Occipital lobe (tissue), 2 donors: ENCODE data around the gene NLRC3. TPM values are rescaled to one million over a fixed set of nuclear protein-coding genes. Genes with fewer than 3 reads are reported as not detected.

Experiments
- DNase-seq: peaks from one replicate; lab custom pipeline; 2025; lab: John Stamatoyannopoulos, UW
- total RNA-seq: library from RNA; depleted of rRNA; stranded (reverse); fragments of >200 nt; gene quantifications from one replicate; pipeline ENCODE4 v1.2.3, GENCODE V29; 2014

The NLRC3 gene
- total RNA-seq, 1 donor from 2014 or later = 0.62 TPM

DNA sequence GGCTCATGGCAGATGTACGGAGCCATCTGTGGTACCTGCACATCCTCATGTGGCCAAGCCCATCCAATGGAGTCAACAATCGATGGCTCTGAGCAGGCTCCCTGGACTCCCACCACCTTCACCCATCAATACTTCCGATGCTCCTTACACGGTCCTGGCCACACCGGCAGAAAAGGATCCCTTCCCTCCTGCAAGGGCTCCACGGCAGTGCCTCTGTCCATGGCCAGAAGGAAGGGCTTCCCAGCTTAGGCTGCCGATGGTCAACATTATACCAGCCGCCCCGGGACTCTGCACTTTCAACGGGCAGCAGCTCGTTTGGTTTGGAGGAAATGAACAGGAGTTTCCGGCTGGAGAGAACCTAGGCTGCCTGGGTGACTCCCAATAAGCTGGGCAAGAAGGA lies 21.0 kb upstream of the NLRC3 start:
- DNase-seq = no peak

DNA sequence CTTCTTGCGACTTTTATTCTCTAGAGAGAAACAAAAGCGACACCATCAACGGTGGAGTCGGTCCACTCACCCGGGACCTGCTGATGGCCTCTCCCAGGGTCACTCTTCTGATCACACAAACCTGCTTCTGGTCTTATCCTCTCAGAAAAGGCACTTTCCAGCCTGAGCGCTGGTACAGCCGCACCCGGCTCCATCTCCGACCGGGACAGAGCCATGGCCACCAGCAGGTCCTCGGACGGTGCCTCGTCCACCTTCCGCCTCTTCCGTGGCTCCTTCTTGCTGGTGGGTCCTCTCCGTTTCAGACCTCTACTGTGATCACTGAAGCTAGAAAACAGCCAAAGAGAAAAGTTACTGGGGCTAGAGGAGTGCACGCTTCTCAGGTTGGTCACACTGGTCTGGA lies 20.5 kb upstream of the NLRC3 start:
- no peak for DNase-seq

DNA sequence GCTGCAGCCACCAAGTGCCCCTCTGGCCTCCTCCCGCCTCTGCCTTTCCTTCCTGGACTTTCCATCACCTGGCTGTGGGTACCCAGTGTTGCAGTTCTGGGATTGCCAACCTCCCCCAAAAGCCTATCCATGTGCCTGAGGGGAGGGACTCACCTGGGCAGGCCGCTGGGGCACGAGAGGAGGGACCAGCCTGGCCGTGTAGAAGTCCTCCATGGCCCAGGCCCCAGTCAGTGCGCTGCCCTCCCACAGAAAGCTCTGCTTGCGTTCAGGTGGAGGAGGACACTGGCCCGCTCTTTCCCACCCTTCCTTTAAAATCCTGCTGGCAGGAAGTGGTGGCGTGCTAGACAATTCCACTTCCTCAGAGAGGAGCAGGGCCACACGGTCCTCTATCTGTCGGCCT lies 20.0 kb upstream of the NLRC3 start:
- no peak for DNase-seq

DNA sequence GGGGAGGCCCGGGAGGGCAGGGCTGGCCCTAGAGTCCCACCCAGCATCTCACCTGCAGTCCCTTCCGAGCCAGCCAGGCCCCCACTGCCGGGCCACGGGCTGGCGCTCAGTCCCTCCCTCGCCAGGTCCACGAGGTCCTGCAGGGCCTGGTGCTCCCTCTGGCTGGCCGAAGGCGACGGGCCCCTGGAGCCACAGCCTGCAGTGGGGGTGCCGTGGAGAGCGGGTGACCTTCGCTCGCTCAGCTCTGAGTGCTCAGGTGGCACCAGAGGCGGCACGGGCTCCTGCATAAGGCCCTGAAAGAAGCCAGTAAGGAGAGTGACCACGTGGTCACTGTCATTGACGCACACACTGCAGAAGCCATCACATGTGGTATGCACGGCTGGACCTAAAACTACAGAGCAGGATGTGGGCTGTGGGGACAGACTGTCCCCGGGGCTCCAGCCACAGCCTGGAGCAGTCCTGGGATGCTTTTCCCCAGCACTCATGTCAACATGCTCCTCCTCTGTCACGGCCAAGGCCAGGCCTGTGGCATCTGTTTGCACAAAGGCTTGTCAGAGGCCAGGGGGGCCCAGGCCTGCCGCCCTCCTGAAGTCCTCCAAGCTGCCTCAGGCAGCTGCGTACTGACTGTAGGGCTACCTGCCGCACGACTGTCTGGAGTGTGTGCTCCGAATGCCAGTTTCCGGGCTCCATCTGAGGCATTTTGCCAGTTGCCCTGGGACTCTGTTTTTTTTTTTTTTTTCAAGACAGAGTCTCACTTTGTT lies 19.1 kb upstream of the NLRC3 start:
- DNase-seq = no peak

DNA sequence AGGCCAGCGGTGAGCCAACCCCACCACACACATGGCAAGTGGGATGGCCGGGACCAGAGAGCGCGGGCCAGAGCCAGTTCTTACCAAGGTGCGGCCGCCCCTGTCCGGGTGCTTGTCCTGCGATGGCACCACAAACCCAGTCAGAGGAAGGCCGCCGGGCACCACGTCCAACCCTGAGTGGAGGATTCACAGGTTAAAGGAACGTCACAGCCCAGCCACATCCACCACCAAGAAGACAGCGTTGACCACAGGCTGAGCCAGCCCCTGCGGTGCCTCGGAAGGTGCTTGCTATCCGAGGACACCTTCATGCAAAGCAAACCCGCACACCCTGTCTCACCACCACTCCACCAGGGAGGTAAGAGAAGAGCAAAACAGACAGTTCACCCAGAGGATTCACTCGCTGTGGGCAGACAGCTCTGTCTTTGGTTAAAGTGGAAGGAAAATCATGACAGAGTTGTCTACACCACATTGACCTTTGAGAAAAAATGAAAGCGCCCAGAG lies 18.4 kb upstream of the NLRC3 start:
- no peak for DNase-seq

DNA sequence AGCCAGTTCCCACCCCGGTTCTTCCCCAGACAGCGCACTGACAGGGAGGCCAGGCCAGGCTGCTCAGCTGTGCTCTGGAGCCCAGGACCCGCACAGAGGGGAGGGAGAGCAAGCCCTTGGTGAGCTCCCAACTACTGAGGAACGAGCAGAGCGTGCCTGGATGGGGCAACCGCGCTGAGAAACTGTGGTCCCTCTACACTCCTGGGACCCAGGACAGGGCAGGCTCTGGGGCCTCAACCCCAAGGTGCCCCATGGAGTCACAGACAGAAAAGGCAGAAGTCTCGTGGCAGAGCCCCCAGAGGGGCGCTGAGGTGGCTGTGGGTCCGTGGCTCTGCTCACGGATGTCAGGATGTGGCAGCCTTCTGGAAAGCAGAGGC lies 17.9 kb upstream of the NLRC3 start:
- DNase-seq = no peak

DNA sequence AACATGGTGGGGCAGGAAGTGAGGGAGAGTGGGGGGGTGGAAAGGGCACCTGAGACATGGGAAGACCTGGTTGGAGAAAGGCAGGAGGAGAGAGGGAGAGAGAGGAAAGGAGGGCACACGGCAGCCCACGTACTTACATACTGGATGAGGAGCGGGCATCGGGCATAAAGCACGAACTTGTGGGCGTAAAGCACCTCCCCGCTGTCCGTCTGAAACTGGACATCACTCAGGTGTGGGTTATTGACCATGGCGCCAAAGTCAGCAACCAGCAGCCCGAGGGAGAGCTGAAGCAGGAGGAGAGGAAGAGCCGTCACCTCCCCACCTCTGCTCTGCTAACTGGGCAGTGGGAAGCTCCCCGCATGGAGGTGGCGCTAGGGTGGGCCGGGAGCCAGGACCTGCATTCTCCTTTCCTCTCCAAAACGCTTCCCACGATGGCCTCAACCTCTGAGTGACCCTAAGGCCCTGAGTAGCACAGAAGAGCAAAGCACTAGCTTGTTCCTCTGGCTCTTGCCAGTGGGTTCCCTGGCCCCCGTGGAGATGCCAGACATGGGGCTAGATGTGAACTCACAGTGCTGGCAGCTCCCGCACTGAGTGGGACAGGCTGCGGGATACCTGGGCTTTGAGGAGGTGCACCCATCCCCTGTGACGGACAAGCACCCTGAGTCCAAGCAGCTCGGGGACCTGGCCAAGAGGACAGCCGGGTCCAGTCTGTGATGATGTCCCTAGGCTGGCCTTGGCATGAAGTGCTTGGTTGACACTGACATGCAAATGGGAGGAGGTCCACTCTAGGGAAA lies 17.3 kb upstream of the NLRC3 start:
- DNase-seq = no peak

DNA sequence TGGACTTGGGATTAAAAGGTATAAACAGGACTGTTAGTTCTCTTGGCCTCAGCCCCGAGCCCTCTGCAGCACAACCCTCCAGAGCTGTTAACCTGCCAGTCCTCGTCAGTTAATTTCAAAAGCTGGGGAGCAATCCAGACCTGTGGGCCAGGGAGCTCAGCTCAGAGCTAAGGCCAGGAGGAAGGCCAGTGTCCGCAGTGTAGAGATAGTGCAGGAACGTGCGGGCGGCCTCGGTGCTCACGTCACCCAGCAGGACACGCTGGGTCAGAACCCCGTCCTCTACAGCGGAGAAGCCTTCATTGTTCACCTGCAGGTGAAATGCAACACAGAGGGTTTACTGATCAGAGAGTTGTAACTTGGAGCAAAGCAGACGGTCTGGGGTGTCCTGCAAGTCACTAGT lies 15.4 kb upstream of the NLRC3 start:
- no peak for DNase-seq

DNA sequence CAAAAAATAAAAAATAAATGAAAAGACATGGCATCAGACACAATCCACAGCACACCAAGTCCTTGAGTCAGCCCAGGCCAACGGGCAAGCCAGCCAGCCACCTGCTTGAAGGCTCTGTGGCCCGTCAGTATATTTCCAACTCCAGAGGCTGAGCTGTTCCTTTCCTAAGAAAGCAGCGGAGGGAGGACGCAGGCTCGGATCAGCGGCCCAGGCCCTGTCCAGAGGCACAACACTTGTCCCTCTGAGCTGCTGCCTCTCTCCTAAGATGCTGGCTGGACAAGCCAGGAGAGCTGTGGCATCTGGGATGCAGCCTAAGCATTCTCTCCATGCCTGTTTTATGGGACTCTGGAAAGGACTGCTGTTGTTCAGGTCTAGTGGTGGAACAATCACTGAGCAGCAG lies 14.8 kb upstream of the NLRC3 start:
- no peak for DNase-seq

DNA sequence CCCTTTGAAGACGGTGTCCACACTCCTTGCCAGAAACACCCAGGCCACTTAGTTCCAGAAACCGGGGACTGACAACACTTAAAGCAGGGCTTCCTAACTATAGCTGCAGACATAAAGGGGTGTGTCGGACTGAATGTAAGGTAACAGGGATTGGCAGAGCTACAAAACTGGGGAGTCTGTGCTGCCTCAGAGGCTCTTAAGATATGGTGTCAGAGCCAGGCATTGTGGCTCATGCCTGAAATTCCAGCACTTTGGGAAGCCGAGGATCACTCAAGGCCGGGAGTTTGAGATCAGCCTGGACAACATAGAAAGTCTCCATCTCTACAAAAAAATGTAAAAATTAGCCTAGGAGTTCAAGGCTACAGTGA lies 14.2 kb upstream of the NLRC3 start:
- no peak for DNase-seq

DNA sequence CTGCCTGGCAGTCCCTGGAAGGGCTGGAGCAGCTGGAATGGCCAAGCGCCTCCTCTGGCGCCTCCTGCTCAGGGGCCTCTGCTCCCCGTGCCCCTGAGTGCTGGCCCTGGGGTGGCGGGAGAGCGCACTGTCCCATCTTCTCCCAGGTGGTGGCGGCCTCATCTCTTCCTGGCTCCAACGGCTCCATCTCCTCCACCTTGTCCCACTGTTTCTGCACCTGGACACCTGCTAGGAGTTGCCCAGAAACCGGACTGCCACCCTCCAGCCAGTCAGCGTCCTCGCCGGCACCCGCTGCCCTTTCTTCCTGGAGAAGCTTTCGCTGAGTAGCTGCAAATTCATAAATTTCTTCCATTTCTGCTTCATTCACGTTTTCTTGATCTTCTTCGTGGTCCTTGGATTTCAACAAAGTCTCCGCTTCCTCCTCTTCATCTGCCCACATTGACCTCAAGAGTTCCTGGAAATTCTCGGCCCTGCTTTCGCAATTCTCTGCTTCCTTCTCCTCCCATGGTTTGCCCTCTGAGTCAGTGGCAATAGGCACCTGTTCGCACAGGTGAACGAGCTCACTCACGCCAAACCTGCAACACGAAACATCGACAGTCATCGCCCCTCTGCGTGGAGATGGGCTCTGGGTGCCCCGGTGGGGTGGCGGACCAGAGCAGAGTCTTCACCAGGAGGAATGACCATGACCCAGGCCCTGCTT lies 13.7 kb upstream of the NLRC3 start:
- no peak for DNase-seq

DNA sequence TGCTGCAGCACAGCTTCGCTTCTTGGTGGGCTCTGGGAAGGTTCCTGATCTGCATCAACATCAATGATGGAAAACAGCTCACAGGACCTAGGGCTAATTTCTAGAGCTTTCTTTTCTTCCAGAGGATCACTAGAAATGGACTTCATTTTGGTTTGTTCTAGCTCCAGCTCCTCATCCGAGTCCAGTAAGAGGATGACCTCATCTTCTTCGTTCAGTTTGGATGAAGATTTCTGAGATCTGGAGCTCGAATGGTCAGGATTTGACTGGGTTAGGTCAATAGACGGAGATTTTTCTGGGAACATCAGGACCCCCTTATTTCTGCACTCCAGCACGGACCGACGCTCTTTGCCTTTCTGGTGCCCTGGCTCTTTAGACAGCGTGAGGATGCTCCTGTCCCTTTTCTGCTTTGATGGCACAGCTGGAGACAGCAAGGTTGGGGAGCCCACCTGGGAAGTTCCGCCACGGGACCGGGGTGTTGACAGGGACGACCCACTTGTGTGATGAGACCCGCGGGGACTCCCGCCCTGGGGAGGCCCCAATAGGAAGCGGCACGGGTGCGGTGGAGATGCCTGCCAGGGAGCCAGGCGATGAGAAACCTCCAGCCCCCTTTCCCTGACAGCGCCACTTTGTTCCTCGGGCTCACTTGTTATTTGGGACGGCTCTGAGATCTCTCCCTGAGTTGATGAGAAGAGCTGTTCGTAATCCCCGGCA lies 12.9 kb upstream of the NLRC3 start:
- DNase-seq = no peak

DNA sequence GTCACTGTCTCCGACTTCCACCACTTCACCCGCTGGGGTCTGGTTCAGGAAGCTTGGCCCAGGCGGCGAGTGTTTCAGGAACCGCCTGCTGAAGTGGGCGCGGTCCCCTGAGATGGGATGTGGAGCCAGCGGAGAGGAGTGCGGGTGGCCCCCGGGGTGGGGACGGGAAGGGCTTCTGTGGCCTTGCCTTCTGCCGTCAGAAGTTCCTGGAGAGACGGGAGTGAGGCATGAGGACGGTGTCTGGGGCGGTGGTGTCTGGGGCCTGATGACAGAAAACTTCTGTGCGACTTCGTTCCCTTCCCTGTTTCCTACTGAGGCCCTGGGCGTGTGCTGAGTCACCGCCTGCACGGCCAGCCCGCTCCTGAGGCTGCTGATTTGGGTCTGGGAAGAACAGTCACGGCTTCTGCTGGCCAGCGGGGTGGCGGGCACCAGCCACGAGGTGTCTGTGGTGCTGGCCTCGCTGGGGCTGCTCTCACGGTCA lies 12.3 kb upstream of the NLRC3 start:
- no peak for DNase-seq

DNA sequence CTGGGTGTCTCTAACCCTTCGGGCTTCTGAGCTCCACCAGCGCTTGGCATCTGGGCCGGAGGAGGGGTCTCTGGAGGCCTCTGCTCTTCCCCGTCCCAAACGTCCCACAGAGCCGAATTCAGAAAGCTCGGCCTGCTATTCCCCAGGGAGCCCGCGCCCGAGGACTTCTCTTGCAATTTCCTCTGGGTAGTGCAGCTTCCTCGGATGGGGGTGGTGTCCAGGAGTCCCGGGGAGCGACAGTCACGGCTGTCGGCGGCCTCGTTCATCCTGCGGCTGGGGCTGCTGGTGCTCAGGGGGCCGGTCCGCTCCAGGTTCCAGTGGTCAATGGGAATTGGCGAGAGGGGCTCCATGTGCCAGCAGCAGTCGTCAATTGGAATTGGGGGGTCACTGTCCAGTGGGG lies 11.8 kb upstream of the NLRC3 start:
- DNase-seq = no peak

DNA sequence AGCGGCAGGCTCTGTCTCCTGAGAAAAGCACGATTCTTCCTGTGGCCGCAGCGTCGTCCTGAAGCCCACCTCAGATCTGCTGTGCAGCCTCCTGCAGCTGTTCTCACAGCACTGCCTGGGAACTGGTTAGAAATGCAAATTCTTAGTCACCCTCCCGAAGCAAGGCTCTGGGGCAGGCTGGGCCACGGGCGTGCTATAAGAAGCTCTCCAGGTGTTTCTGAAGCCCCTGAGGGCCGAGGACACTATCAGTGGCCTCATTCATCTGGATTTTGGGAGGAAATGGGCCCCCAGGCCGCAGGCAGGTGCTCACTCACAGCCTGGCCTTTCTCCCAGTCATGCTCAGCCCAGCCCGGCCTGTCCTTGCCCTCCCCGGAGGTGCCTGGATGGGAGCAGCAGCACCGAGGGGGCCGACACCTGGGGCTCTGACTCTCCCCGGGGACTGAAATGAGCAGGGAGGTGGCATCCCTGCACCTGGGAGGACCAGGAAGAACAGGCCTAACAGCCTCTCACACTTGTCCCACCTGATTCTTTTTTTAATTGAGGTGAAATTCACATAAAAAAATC lies 10.4 kb upstream of the NLRC3 start:
- no peak for DNase-seq

DNA sequence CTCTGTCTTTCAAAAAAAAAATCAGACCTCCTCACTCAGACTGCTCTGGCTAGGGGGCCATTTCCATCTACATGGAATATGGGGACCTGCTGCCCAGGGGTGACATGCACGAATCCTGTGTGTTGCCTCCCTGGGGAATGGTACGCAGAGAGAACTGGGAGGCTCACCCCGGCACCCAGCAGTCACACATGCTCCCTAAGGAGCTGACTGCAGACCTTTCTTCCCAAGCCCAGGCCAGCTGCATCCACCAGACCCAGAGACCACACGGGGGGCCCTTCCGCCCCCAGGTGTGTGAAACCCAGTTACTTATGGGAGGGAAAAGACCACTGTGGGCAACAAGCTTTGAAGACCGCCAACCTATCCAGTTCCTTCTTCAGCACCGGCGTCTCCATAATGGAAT lies 7.2 kb upstream of the NLRC3 start:
- no peak for DNase-seq

DNA sequence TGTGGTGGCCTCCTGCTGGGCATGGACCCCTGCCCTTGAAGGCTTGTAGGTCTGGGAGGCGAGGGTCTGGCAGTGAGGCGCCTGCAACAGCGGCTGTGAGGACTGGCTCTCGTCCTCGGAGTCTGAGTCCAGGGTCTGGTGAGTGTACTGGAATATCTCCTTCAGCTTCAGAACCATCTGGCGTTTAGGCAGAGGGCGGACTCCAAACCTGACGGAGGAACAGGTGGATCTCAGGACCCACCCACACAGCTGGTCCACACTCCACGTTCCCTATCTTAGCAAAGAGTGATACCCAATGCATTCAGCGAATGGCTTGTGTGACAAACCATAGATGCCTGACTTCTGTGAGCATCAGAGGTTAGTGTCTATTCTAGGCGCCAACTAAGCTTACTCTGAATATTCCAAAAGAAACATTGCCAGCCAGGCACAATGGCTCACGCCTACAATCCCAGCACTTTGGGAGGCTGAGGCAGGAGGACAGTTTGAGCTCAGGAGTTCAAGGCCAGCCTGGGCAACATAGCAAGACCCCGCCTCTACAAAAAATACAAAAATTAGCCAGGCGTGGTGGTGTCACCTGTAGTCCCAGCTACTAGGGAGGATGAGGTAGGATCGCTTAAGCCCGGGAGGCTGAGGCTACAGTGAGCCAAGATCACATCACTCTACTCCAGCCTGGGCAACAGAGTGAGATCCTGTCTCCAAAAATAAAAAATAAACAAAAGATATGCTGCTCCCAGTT lies 6.3 kb upstream of the NLRC3 start:
- no peak for DNase-seq

DNA sequence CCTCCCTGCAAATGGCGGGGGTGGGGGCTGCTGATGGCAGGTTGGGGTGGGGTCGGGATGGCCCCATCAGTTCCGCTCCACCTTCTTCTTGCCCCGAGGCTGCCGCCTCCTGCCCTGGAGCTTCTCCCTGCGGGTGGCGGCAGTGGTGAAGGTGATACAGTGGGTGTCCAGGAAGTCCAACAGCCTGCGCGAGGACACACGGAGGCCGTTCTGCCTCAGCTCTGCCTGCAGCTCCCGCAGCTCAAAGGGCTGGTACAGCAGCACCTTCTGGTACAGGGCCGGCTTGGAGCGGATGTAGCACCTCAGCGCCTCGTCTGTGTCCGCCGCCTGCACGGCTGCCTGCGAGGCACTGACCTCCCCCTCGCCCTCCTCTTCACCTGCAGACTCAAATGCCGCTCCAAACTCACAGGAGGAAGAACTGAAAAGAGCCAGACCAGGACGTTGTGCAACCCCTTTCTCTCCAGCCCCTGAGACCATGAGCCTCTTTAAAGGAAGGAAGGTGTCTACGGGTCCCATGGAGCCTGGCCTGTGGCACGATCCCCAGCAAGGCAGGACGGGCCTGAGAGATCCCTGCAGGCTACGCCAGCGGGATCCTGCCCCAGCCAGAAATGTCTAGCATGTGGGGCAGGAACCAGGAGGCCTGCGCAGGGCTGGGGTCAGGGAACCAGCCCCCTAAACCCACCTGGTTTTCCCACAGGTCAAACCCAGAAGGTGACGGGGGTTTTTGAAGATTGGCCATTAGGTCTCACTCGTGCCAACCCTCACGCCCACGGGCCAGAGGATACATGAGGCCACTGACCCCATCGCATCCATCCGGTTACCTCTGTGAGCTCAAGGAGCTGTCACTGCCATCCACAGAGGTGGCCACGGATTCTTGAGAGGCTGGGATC lies 5.3 kb upstream of the NLRC3 start:
- no peak for DNase-seq

DNA sequence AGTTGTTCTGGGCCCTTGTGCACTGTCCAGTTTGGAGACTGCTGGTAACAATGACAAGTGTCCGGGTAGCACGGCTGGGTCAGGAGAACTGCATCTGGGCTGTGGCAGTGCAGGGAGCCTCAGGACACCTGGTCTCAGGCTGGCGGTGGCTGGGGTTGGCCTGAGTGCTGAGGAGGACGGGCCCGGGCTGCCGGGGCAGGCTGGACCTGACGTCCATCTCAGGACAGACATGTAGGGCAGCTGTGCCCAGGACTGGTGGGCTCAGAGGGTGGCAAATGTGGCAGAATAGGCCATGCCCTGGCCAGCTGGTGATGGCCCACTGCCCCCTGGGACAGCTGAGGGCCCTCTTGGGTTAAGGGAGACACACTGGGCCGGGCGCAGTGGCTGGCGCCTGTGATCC lies 4.2 kb upstream of the NLRC3 start:
- no peak for DNase-seq

DNA sequence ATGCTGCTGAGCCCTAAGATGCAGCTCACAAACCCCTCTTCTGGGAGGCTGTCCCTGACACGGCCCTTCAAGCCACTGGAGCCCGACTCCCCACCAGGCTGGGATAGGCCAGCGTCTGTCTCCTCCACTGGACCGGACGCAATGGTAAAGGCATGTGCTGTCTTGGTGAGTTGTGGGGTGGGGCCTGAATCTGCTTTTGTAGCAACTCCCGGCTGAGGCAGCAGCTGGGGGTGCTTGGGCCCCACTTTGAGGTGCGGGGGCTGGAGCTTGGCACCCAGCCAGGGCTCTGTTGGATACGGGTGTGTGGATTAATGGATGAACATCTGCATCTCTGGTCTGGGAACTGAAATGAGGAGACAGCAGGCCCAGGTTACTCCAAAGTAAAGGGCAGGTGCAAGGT lies 3.5 kb upstream of the NLRC3 start:
- no peak for DNase-seq
